Coronary artery (tissue), 2 donors: Measurements from ENCODE around the gene DPM3.

Experiments
- DNase-seq: peaks from one replicate; pipeline ENCODE4 v3.0.0-alpha.2; 2017; ENCODE audit warnings: low spot score
- H3K27ac ChIP-seq, 2 donors: fragments of 200-600 bp; sonication (generic); one replicate each; pipeline ENCODE4 v1.5.1; 2016 to 2019
- H3K4me3 ChIP-seq: fragments of 200-600 bp; sonication (generic); 2 replicates; pipeline ENCODE4 v1.5.1; 2016; ENCODE audit warnings: mild to moderate bottlenecking, moderate library complexity
- CTCF ChIP-seq: fragments of 200-600 bp; sonication (generic); IDR thresholded peaks from one replicate; pipeline ENCODE4 v1.5.1; 2019; ENCODE audit warnings: antibody characterized with exemption

DPM3 gene

GRCh38 chr1:155140630-155140953 lies 261 bp upstream of the DPM3 start:
- no peak for TF ChIP-seq CTCF
- Histone ChIP-seq H3K27ac (peak overlapping the region; percentile 83 to 96), H3K4me3 (peak overlapping the region; percentile 85)
- no peak for DNase-seq

GRCh38 chr1:155137154-155137949 lies 3.0 kb downstream of the DPM3 start:
- peak overlapping the region in 1 of 2 donors; percentile 100 for H3K27ac ChIP-seq
- peak overlapping the region; percentile 97 for H3K4me3 ChIP-seq
- no peak for TF ChIP-seq CTCF
- peak; percentile 68 for DNase-seq

GRCh38 chr1:155136748-155137147 lies 3.6 kb downstream of the DPM3 start:
- no peak for TF ChIP-seq CTCF
- DNase-seq, result peak; percentile 71
- peak overlapping the region; percentile 97 for H3K4me3 ChIP-seq

GRCh38 chr1:155135415-155136028 lies 4.8 kb downstream of the DPM3 start, which contains the start of gene SLC50A1:
SLC50A1 (plus strand) TSS chr1:155135852; CDS start chr1:155135912, 60 bp downstream.
- peak; percentile 20 for TF ChIP-seq CTCF
- peak within 1 kb of the TSS; percentile 97 for H3K4me3 ChIP-seq
- peak within 1 kb of the TSS; percentile 87 to 100 for H3K27ac ChIP-seq
- peak; percentile 98 for DNase-seq

More at GRCh38 chr1:155136748-155137147, 3.6 kb downstream of the DPM3 start:
- peak overlapping the region in 1 of 2 donors; percentile 100 for H3K27ac ChIP-seq

- no peak for TF ChIP-seq CTCF
- Histone ChIP-seq H3K27ac (peak overlapping the region; percentile 87 to 100), H3K4me3 (peak overlapping the region; percentile 97)
- peak; percentile 99 for DNase-seq
Observed at GRCh38 chr1:155134880-155135414, 5.4 kb downstream of the DPM3 start.

GRCh38 chr1:155134322-155134721 lies 6.0 kb downstream of the DPM3 start:
- DNase-seq, result peak; percentile 73
- Histone ChIP-seq H3K27ac (peak overlapping the region; percentile 87 to 100), H3K4me3 (peak overlapping the region; percentile 97)
- no peak for TF ChIP-seq CTCF
